Gastrocnemius medialis (tissue), 4 donors: ENCODE results near the gene ABCB4. TPM values are rescaled to one million over a fixed set of nuclear protein-coding genes. Genes with fewer than 3 reads are reported as not detected.

Source experiments
- ATAC-seq, 2 donors: fragments of 150-250 bp; one replicate each; pipeline ENCODE4 v1.9.1; 2016
- DNase-seq, 2 donors: peaks; one replicate each; pipeline ENCODE4 v3.0.0-alpha.2; 2019
- H3K27ac ChIP-seq, 4 donors: fragments of 200-600 bp; sonication (generic); 1 replicate in 1 of 4; 2 replicates in 3 of 4; pipeline ENCODE4 v1.5.1; 2016 to 2018; ENCODE audit warnings: mild to moderate bottlenecking in 2 of 4, moderate library complexity in 1 of 4
- H3K27me3 ChIP-seq, 3 donors: fragments of 200-600 bp; sonication (generic) in 2 of 3; 1 replicate in 1 of 3; 2 replicates in 2 of 3; pipeline versions ENCODE4 v1.5.1 to v1.6.0; 2016 to 2019; ENCODE audit warnings: mild to moderate bottlenecking in 1 of 3, moderate library complexity in 1 of 3
- H3K36me3 ChIP-seq, 2 donors: fragments of 200-600 bp; sonication (generic) in 1 of 2; one replicate each; pipeline ENCODE4 v1.5.1; 2017 to 2018
- H3K4me1 ChIP-seq, 2 donors: fragments of 200-600 bp; sonication (generic) in 1 of 2; one replicate each; pipeline ENCODE4 v1.5.1; 2016 to 2017; ENCODE audit warnings: mild to moderate bottlenecking in 2 of 2
- H3K4me3 ChIP-seq, 4 donors: fragments of 200-600 bp; sonication (generic) in 3 of 4; 1 replicate in 1 of 4; 2 replicates in 3 of 4; pipeline ENCODE4 v1.5.1; 2016 to 2019; ENCODE audit warnings: mild to moderate bottlenecking in 2 of 4
- H3K9me3 ChIP-seq, 3 donors: fragments of 200-600 bp; sonication (generic) in 2 of 3; 1 replicate in 1 of 3; 2 replicates in 2 of 3; pipeline ENCODE4 v1.5.1; 2016 to 2019
- POLR2A ChIP-seq, 2 donors: fragments of 450-650 bp; IDR thresholded peaks; one replicate each; pipeline ENCODE4 v1.6.1; 2017; ENCODE audit warnings: antibody characterized with exemption in 2 of 2, mild to moderate bottlenecking in 2 of 2, moderate library complexity in 2 of 2
- in situ Hi-C, 4 donors: fragments of 200-750 bp; cut with MboI; loops; one replicate each; pipeline versions ENCODE4 v1.15.0 to v1.8.0; 2017; ENCODE audit warnings: low sequenced_read_pairs in 4 of 4
- intact Hi-C: fragments of 100-400 bp; cut with DNase I; formaldehyde crosslinking; loops from one replicate; pipeline ENCODE4 v1.15.1; 2023; ENCODE audit warnings: low total_unique reads
- total RNA-seq, 4 donors: library from RNA; depleted of rRNA; stranded (reverse); fragments of >200 nt; gene quantifications; one replicate each; pipeline versions ENCODE4 v1.1.0 to v1.2.3, GENCODE V29; 2016
- TF ChIP-seq, protein P1 (sequence below), 5 experiments: fragments of 450-650 bp in 3 of 5; fragments of 200-600 bp in 2 of 5; sonication (generic) in 2 of 5; IDR thresholded peaks in 4 of 5; conservative IDR thresholded peaks in 1 of 5; 1 replicate in 4 of 5; 2 replicates in 1 of 5; pipeline ENCODE4 v1.5.1; 2016 to 2019; ENCODE audit warnings: antibody characterized with exemption in 5 of 5, mild to moderate bottlenecking in 3 of 5, moderate library complexity in 3 of 5

ABCB4 gene
- total RNA-seq, 4 donors from 2014 or later = 0.61 to 2.3 (median 1.1) TPM

- no peaks in the 10 kb centered on the region for H3K4me1 ChIP-seq
- TF ChIP-seq POLR2A (IDR thresholded peaks at IDR 0.05) = no peak
- TF ChIP-seq, protein P1, sequence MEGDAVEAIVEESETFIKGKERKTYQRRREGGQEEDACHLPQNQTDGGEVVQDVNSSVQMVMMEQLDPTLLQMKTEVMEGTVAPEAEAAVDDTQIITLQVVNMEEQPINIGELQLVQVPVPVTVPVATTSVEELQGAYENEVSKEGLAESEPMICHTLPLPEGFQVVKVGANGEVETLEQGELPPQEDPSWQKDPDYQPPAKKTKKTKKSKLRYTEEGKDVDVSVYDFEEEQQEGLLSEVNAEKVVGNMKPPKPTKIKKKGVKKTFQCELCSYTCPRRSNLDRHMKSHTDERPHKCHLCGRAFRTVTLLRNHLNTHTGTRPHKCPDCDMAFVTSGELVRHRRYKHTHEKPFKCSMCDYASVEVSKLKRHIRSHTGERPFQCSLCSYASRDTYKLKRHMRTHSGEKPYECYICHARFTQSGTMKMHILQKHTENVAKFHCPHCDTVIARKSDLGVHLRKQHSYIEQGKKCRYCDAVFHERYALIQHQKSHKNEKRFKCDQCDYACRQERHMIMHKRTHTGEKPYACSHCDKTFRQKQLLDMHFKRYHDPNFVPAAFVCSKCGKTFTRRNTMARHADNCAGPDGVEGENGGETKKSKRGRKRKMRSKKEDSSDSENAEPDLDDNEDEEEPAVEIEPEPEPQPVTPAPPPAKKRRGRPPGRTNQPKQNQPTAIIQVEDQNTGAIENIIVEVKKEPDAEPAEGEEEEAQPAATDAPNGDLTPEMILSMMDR (IDR thresholded peaks at IDR 0.05 in 4 of 5, conservative IDR thresholded peaks at IDR 0.05 in 1 of 5) = no peak
- H3K36me3 ChIP-seq = no peaks in the 10 kb centered on the region
- H3K9me3 ChIP-seq = no peaks in the 10 kb centered on the region
- no peak overlapping the region for H3K27ac ChIP-seq
- no peaks in the 10 kb centered on the region for H3K27me3 ChIP-seq
- in situ Hi-C loops (no loop called here), intact Hi-C loops (no loop called here)
- H3K4me3 ChIP-seq = no peak overlapping the region
- no peak for DNase-seq
- no peak for ATAC-seq
Observed at GRCh38 chr7:87445897-87446296, 29.6 kb downstream of the ABCB4 start.

- H3K36me3 ChIP-seq = peaks cover 0 to 13% of the 10 kb centered on the region in 2 donors
- TF ChIP-seq, protein P1 (IDR thresholded peaks at IDR 0.05 in 4 of 5, conservative IDR thresholded peaks at IDR 0.05 in 1 of 5) = no peak
- no peak for TF ChIP-seq POLR2A (IDR thresholded peaks at IDR 0.05)
Observed at GRCh38 chr7:87435546-87435945, 39.9 kb downstream of the ABCB4 start.

GRCh38 chr7:87432536-87432935 is 42.9 kb downstream of the ABCB4 start:
- H3K27me3 ChIP-seq = no peaks in the 10 kb centered on the region
- H3K4me3 ChIP-seq = no peak overlapping the region
- DNase-seq = no peak
- no peak for ATAC-seq
- no peaks in the 10 kb centered on the region for H3K9me3 ChIP-seq
- TF ChIP-seq, protein P1 (IDR thresholded peaks at IDR 0.05 in 4 of 5, conservative IDR thresholded peaks at IDR 0.05 in 1 of 5) = no peak
- TF ChIP-seq POLR2A (IDR thresholded peaks at IDR 0.05) = no peak
- no peaks in the 10 kb centered on the region for H3K4me1 ChIP-seq
- in situ Hi-C loops (no loop called here), intact Hi-C loops (no loop called here)
- no peak overlapping the region for H3K27ac ChIP-seq
- H3K36me3 ChIP-seq = peaks cover 0 to 4% of the 10 kb centered on the region in 2 donors

More at GRCh38 chr7:87435546-87435945, 39.9 kb downstream of the ABCB4 start:
- intact Hi-C loops = no loop called here
- H3K27ac ChIP-seq = no peak overlapping the region
- ATAC-seq (no peak), DNase-seq (no peak)
- H3K9me3 ChIP-seq = no peaks in the 10 kb centered on the region
- H3K4me1 ChIP-seq = no peaks in the 10 kb centered on the region
- in situ Hi-C loops = no loop called here
- no peak overlapping the region for H3K4me3 ChIP-seq
- no peaks in the 10 kb centered on the region for H3K27me3 ChIP-seq

DNA sequence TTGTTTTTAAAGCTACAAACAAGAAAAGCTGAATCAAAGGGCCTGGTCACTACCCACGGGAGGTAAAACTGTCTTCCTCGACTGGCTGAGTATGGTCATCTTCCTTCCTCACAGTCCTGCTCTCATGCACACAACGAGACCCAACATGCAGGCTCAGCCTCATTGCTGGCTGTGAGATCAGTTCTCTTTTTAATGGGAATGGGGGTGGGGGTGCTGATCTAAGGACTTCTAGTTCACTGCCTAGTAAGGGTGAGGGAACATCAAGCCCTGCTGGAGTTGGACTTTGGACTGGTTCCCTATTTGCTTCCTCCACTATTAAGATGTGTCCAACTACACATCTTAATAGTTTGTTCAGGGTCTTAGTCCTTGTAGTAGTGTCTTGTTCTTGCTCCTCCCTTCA is 48.2 kb downstream of the ABCB4 start:
- no peaks in the 10 kb centered on the region for H3K36me3 ChIP-seq
- peak in 1 of 2 donors; percentile 17 for DNase-seq
- H3K27ac ChIP-seq = no peak overlapping the region
- no peaks in the 10 kb centered on the region for H3K27me3 ChIP-seq
- H3K4me1 ChIP-seq = no peaks in the 10 kb centered on the region
- TF ChIP-seq, protein P1 (IDR thresholded peaks at IDR 0.05 in 4 of 5, conservative IDR thresholded peaks at IDR 0.05 in 1 of 5) = no peak
- TF ChIP-seq POLR2A (IDR thresholded peaks at IDR 0.05) = no peak
- peak in 1 of 2 donors; percentile 44 for ATAC-seq
- intact Hi-C loops (no loop called here), in situ Hi-C loops (no loop called here)
- no peaks in the 10 kb centered on the region for H3K9me3 ChIP-seq
- no peak overlapping the region for H3K4me3 ChIP-seq

DNA sequence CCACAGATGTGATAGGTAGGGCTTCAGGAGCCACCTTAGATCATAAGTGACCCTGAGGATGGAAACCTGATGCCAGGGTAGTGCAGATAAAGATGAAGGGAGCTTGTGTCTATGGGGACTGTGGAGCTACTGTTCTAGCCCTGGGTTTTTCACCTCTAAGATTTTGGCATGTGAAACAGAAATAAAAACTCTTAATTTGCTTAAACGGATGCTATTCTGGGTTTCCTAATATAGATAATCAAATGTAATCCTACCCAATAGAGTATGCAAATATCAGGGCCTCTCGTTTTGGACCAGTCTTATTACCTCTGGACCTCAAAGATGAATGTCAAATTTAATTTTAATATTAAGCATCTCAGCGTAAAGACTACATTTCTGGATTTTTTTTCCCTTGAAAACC is 49.3 kb downstream of the ABCB4 start:
- Histone ChIP-seq H3K27me3 (no peaks in the 10 kb centered on the region), H3K4me1 (no peaks in the 10 kb centered on the region), H3K36me3 (no peaks in the 10 kb centered on the region), H3K9me3 (no peaks in the 10 kb centered on the region), H3K4me3 (no peak overlapping the region), H3K27ac (no peak overlapping the region)
- TF ChIP-seq, protein P1 (IDR thresholded peaks at IDR 0.05 in 4 of 5, conservative IDR thresholded peaks at IDR 0.05 in 1 of 5) = no peak
- TF ChIP-seq POLR2A (IDR thresholded peaks at IDR 0.05) = no peak
- DNase-seq (no peak), ATAC-seq (no peak)
- in situ Hi-C loops = no loop called here
- intact Hi-C loops = no loop called here
